Effector CD4-positive, alpha-beta T cell (primary cell): ENCODE data around the gene RELT.
"Not testable (repeated sequence)": the region's sequence is repeated elsewhere in the genome, so short reads cannot be mapped to it uniquely, and the experiment has no call there.

ENCODE experiments used
- DNase-seq: peaks from one replicate; pipeline ENCODE4 v3.0.0-alpha.2; 2020

The RELT gene

DNA sequence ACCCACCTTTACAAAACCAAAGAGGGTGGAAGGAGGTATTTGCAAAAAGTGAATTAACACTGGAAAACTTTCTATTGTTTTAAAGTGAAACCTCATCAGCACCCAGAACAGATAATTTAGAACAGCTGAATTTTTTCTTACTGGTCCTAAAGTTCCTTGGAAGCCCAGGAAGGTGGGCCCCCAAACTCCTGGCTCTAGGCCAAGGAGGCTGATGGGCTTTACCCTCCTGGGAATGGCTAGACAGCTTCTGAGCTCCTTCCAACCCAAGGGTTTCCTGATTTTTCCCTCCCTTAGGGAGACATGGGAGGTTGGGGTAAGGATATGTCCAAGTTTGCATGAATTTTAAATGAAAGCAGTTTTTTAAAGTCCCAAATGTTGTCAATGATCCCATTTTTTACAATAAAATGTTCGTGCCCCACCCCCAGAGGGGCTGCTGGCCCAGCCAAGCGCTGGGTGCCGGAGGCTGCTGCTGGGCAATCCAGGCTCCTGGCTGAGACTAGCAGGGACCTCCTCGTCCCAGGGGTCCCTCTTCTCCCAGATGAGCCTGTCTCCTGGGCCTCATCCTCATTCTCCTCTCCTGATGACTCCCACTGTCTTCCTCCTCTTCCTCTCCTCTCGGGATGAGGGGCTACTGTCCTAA, 28.4 kb downstream of the RELT start:
- DNase-seq, result no peak

DNA sequence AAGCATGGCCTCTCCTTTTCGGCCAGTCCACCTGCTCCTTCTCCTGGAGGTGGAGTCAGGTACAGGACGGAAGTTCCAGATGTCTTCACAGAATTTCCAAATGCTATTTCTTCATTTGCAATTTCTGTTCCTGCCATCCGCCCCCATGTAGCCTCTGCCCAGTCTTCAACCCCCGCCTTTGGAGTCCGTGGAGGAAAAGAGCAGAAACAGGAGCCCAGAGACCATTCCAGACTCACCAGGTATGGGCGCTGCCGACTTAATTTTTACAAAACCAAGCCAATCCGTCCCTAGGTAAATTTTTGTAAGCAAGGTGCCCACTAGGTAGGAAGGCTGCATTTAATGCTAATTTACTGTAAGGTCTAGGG, 28.9 kb downstream of the RELT start:
- DNase-seq, result no peak

DNA sequence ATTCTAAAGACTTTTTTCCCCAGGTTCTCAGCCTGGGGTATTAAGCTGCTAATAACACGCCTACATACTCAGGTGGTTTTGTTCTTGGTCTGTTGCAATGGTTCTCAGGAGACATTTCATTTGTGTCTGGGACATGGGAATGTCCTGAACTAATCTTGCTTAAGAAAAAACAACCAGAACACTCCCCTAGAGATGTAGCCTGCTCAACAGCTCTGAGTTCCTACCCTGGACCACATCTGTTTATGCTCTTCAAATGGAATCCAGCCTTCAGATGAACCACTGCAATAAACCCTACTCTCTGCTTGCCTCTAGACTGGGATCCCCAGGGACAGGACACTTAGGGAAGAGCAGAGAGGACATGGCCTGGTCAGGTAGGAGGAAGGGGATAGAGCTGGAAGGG, 29.9 kb downstream of the RELT start:
- DNase-seq, result no peak

DNA sequence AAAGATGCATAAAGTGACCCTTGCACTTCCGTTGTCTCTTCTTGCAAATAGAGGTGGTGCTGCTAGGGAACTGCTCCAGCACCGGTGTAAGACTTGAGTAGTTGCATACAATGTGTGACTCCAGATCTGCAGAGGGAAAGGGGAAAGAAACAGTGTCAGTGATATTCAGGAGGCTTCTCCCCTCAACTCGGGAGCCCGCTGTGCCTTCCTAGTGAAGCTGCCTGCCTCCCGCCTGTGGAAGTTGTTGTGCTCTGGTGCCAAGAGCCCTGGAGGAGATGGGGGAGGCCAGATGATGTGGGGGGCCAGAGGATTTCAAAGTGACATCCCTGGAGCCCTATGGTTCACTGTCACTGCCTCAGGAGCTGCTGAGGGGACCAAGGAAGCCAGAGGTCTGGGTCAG, 30.4 kb downstream of the RELT start:
- no peak for DNase-seq

DNA sequence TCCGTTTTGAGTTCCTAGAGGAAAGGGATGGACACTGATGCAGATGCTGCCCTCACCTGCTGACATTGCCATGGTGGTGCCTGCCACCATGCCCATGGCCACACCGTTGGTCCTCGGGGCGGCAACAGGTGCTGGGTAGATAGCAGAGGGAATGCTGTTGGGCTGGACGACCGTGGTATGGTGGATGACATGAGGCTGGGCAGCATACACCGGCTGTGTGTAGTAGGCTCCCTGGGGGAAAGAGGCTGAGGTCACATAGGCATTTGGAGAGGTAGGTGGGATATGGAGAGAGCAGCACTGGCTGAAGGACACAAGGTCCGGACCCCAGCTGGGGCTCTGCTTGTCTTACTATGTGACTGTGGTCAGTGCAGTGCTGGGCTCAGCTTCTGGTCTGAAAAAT, 33.2 kb downstream of the RELT start:
- DNase-seq, result no peak

DNA sequence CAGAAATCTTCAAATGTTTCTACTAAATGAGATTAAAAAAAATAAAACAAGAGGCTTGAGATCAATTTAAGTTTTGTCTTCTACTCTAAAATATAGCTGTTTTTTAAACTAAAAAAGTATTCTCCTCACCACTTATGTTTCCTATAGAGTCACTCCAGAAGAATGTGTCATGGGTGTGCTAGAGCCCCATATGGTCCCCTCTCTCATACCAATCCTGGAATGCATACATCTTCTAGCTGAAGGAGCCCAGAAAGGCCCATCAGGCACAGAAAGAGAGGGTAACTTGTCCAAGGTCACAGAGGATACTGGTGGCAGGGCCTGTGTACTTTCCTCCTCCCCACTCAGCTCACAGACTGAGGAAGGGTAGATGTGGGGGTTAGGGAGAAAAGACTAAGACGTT, 34.4 kb downstream of the RELT start:
- DNase-seq, result no peak

DNA sequence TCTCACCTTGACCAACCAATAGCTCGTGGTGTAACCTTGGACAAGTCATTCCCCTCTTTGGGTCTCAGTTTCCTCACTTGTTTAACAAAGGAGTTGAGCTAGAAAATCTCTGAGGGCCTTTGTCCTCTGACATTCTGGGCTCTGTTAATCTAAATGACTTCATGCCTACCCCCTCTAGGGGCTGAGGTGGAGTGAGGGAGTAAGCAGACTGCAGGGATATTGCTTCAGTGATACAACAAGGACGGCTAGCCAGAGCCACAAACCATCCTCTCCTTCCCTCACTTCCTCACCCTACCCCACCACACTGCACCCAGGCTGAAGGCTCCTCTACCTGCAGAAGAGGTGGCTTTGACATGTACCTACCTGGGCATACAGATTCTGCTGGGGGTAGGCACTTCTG, 34.8 kb downstream of the RELT start:
- no peak for DNase-seq

DNA sequence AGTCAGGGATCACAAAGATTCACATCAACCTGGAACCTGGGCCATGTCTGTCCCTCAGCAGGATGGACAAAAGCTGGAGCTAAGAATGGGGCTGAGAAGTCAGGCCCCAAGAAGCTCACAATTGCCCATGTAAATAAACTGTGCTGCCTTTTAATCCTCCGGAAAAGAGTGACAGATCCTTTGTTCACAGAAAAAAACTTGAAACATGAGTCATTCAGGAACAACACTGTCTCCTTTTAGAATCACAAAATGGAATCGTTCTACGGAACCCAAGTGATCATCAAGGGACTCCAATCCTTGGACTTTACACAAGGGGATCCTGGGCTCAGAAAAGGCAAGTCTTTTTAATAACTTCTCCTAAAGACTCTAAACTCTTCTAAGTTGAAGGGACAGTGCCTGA, 36.1 kb downstream of the RELT start:
- no peak for DNase-seq

DNA sequence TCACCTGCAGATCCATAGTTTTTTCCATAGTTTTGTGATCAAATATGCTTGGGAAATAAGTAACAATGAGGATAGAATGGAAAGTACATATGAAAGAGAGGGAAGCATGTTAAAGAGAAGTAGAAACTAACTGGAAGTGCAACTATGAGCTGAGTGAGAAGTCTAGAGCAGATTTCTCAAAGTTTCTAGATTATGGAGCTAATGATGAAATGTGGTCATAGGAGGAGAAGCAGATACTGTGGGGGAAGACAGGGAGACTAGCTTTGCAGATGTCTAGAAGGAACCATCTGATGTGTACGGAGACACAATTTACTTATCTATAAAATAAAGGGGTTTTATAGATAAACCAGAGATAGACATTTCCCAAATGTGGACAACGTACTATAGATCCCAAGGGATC, 37.1 kb downstream of the RELT start:
- no peak for DNase-seq

DNA sequence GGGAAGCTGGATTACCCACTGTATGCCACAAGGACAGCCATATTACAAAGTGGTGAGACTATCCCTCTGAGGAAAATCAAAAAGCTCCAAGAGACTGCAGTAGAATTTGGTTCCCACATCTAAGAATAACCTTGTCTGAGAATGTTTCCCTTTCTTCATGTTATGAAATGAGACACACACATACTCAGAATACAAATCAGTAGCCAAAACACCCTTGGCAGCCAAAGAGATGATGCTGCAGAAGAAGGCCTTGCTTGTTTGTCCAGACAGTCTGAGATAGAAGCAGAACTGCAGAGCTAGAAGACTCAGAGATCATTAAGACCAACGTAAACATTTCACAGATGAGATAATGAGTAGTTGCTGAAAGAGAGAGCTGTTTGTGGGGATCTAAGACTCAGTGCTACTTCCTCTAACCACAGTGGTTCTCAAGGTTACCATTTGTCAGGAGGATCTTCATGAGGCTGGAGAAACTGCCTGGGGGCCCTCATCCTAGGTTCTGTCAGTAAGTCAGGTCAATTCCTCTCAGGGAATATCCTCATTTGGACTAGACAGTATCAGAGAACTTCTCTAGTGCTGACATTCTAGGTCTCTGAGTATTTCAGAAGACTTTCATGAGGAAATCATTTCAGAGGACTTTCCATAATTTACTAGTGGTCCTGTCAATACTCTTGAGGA, 38.9 kb downstream of the RELT start:
- no peak for DNase-seq

DNA sequence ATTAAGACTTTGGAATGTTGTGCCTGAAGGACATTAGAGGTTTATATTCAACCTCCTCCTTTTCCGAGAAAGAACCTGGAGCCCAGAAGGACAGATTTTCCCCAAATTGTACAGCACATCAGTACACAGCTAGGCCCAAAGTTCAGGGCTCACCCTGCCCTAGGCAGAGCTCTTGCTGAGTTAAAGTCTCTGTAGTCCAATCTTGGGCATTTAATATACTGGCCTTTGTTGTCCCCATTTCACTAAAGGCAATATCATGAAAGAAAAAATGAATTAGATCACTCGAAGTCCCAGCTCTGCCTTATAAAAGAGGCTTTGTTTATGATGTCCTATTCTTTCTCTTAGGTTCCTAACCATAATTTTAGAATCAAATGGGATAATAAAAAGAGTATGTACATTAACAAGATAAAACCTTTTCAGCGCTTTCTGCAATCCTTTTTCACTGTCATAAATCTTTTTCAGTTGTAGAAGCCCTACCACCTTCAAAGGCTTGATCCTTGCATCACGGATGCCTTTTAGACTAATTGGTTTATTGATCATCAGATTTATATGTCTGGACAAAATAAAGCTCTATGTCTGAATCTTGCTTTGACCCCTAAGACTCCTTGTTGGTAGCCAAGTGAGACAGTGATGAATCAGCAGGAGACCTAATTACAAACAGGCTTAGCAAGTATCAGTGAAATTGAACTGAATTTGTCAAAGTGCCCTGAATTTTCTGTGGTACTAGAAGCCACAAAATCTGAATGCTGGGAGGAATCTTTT, 39.8 kb downstream of the RELT start:
- no peak for DNase-seq

DNA sequence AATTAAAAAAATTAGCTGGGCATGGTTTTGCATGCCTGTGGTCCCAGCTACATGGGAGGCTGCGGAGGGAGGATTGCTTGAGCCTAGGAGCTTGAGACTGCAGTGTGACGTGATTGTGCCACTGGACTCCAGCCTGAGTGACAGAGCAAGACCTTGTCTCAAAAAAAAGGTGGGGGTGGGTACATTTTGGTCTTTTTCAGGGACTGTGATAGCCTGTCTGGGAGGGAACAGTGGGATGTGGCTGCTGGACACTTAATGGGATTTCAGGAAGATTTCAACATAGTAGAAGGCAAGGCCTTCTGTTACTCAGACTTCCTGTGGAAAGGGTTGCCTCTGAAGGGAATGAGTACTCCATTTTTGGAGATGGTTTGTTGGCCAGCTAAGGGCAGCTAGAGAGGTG, 40.6 kb downstream of the RELT start:
- DNase-seq, result no peak

DNA sequence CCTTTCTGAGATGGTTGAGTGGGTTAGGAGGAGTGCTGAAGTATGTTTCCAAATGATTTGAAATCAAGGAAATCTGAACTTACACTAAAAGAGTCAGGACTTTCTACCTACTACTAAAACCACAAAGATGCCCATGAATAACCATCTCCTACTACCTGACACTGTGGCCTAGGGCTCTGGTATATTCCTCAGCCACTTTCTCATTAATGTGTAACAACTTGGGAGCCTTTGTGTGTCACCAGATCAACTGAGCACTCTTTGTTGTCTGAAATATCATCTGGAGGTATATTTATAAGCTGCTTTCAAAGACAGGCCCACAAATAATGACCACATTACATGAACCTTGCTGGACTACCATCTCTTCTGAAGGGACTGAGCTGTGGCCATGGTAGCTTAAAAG, 43.9 kb downstream of the RELT start:
- no peak for DNase-seq

DNA sequence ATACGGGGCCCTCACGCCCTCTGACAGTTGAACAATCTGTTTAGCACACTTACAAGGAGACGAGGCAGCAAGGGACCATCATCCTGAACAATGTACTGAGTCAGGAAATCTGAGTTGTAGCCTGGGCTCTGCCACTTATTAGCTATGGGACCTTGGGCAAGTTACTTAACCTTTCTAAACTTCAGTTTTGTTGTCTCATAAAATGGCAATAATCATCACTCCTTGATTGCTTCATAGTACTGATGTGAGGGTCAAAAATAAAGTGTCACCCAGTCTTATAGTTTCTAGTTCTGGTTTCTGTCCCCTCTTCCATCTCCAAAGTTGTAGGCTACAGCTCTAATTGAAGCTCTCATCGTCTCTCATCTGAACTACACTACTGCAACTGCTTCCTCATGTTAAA, 46.7 kb downstream of the RELT start:
- DNase-seq, result no peak

DNA sequence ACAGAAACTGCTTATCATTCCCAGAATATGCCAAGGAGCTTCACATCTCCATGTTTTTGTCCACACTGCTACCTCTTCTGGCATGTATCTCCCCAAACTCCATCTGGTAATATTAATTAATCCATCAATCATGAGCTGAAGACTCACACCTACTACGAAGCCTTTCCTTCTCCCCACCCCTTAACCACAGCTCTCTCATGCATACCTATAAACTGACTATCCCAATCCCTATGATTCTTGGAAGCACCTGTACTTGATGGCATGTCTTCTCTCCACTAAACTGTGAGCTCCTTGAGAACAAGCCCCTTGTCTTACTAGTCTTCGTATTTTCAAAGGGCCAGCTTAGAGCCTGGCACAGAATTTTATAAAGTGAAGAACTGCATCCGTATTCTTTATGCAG, 47.3 kb downstream of the RELT start:
- DNase-seq, result no peak

DNA sequence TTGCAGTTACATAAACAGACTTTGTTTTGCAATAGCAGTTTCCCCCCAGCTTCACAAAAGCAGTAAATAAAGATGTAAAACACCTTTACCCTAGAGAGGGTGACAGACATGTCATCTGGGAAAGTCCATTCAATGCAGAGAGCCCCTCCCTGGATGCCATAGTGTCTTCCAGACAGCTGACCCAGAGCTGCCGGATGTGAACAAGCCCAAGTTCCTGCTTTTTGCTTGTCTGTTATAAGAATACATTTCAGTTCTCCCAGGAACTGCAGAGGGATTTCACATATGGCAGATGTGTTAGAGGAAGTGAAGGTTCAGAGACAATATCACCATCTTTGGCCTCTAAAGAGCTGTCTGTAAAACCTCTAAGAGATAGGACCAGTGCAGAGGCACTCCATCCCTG, 48.9 kb downstream of the RELT start:
- DNase-seq, result no peak

DNA sequence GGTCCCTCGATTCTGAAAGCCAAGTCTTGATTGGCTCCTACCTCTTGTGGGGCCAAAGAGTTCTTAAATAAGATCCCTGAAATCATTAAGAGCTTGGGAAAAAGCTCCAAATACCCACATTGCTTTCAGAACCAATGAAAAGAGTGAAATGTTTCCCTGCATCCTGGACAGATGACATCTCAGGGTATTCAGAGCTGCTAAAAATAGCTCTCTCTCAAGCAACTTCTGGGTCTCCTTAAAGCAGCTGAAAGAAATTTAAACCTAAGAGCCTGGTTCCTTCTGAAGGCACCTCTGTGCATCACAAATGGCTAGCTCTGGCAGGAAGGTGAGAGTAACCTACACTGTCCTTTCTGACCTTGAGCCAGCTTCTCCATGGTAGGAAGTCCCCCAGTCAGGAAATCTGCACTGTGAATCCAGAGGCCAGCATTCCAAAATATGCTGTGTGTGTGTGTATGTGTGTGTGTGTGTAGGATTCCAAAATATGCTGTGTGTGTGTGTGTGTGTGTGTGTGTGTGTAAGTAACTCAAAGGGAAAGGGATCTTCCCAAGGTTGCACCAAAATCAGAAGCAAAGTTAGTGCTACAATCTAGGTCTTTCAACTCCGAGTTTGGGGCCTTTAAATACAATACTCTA, 50.1 kb downstream of the RELT start:
- DNase-seq, result no peak

DNA sequence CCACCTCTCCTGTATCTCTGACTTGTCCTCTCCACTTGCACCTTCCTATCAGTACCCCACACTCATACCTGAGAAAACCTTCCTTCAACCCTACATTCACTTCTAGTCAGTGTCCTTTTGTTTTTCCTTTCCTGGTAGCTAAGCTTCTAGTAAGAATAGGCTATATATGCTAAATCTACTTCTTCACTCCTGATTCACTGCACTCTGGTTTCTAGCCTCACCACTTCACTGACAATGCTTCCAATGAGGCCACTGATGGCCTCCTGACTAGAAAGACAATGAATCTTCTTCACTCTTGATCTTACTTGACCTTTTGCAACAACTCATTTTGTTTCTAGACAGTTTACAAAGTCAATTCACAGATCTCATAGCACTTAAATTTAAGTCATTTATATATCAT, 52.0 kb downstream of the RELT start:
- DNase-seq, result no peak

DNA sequence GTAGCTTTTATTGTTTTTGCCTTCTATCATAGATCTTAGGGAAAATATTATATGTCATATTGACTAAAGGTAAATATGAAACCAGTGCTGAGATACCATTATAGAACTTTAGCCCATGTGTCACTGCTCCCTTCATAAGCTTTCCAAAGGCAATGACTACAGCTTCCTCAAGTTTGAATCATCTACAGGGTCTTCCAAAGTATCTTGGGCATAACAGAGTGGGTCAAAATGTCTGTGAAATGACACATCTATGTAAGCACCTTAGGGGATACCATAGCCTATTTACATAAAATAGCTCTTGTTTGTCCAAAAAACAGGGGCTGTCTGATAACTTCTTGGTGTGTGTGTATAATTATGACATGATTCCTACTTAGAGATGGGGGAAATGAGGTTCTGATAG, 52.5 kb downstream of the RELT start:
- DNase-seq, result no peak

DNA sequence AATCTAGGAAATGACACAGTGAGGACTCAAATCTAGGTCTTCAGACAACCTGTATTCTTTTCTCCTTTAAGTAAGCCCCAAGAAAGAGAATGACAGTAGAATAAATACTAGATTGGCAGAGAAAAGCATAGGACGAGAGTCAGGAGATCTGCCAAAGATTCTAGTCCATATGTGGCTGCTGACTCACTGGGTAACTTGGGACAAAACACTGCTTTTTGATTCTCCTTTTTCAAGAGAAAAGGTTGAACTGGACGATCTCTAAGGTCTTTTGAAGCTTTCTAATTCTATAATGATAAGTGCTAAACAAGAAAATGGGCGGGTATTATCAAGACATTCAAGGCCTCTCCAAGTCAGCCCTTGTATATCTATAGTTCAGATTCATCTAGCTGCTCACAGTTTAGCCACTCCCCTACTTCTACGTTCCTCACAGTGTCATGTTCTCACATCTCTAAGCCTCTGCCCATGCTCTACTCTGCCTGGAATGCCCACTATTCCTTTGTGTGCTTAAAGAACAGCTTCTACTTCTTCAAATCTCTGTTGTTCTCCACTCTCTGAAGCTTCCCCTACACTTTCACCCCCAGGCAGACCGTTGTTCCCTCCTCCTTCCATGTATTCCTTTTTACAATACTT, 53.0 kb downstream of the RELT start:
- DNase-seq, result no peak

DNA sequence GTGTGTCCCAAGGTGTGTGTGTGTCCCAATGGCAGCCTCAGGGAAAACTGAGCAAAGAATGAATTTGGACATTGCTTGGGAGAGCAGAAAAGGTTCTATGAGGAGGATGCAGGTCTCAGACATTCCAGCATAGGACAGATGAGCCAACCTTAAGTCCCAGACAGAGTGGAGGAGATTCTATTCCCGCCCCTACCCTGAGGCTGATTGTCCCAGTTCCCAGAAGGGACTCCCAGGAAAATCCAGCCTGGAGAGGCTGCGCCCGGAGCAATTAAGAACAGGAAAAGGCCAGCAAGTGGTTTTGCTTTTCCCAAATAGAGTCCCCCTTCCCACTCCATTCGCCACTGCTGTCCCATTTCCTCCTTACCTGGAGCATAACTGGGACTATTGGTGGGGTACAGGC, 54.1 kb downstream of the RELT start:
- DNase-seq, result no peak

DNA sequence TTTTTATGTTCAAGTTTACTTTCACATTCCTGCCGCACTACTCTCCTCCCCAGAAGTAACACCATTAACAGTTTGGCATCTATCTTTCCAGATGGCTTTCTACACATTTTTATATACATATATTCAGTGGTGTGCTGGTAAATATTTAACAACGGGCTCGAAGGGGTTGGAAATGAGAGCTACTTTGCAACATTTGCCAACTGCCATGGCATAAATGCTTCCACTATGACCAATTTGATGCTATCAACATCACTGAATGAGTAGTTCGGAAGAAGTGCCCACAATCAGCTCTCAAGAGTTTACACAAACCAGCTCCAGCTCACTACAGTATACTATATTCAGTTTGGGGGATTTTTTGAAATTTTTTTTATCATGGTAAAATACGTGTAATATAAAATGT, 55.2 kb downstream of the RELT start:
- no peak for DNase-seq

DNA sequence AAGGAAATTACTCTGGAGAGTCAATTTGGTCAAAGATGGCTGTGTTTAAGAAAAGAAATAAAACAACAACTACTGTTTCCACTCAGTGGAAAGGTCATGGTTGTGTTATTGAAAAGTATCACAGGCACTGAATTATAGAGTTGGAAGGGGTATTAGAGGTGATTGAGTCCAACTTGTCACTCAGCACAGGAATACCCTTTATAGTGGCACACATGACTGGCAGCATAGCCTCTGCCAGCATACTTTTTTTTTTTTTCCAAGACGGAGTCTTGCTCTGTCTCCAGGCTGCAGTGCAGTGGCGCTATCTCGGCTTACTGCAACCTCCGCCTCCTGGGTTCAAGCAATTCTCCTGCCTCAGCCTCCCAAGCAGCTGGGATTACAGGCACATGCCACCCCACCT, 60.7 kb downstream of the RELT start:
- DNase-seq, result not testable (repeated sequence)
